Measurements from ENCODE around the gene PLCD3.

- TF ChIP-seq CTCF (IDR thresholded peaks at IDR 0.05) (no peak), POLR2A (IDR thresholded peaks at IDR 0.05) (no peak)
Observed at GRCh38 chr17:45117848-45118646, 14.3 kb downstream of the PLCD3 start.

All from right lobe of liver (tissue), 4 donors.